Karpas-422 (cell line): ENCODE results near the gene LPP. TPM values are rescaled to one million over a fixed set of nuclear protein-coding genes. Genes with fewer than 3 reads are reported as not detected.

ENCODE experiments used
- DNase-seq: peaks from one replicate; pipeline ENCODE4 v3.0.0-alpha.2; 2015
- H2AFZ ChIP-seq: fragments of 200-600 bp; sonication (generic); 2 replicates; pipeline ENCODE4 v1.6.1; 2014; ENCODE audit warnings: antibody characterized with exemption, low read length, mixed read lengths
- H3K27ac ChIP-seq: fragments of 200-600 bp; sonication (generic); 2 replicates; pipeline ENCODE4 v1.5.1; 2014; ENCODE audit warnings: mild to moderate bottlenecking, low read length, moderate library complexity
- H3K27me3 ChIP-seq: fragments of 200-600 bp; sonication (generic); 2 replicates; pipeline ENCODE4 v1.6.1; 2014; ENCODE audit warnings: low read length, mixed read lengths
- H3K36me3 ChIP-seq: fragments of 200-600 bp; sonication (generic); 2 replicates; pipeline ENCODE4 v1.6.1; 2014; ENCODE audit warnings: low read length, mixed read lengths; ENCODE audit not compliant: insufficient read depth
- H3K4me1 ChIP-seq: fragments of 200-600 bp; sonication (generic); 2 replicates; pipeline ENCODE4 v1.6.1; 2014; ENCODE audit warnings: mild to moderate bottlenecking, low read length, mixed read lengths
- H3K4me2 ChIP-seq: fragments of 200-600 bp; sonication (generic); 2 replicates; pipeline ENCODE4 v1.6.1; 2014; ENCODE audit warnings: low read length, low read depth, mild to moderate bottlenecking; ENCODE audit not compliant: poor library complexity, severe bottlenecking
- H3K4me3 ChIP-seq: fragments of 200-600 bp; sonication (generic); 2 replicates; pipeline ENCODE4 v1.5.1; 2014; ENCODE audit warnings: mild to moderate bottlenecking, antibody characterized with exemption, low read length, mixed read lengths
- H3K79me2 ChIP-seq: fragments of 200-600 bp; sonication (generic); 2 replicates; pipeline ENCODE4 v1.6.1; 2014; ENCODE audit warnings: mild to moderate bottlenecking, low read length, mixed read lengths
- H3K9ac ChIP-seq: fragments of 200-600 bp; sonication (generic); 2 replicates; pipeline ENCODE4 v1.6.0; 2014; ENCODE audit warnings: low read length
- H3K9me2 ChIP-seq: fragments of 200-600 bp; sonication (generic), shearing (Covaris generic); replicated peaks from 2 replicates; pipeline ENCODE4 v1.6.0; 2014; ENCODE audit warnings: mild to moderate bottlenecking, low read length, moderate library complexity; ENCODE audit not compliant: insufficient read depth
- H3K9me3 ChIP-seq: fragments of 300-700, 200-600 bp; sonication (generic); 2 replicates; pipeline ENCODE4 v1.6.1; 2014; ENCODE audit warnings: low read length, mixed read lengths
- H4K20me1 ChIP-seq: fragments of 200-600 bp; sonication (generic); 2 replicates; pipeline ENCODE4 v1.6.1; 2014; ENCODE audit warnings: mild to moderate bottlenecking, antibody characterized with exemption, low read length, low read depth; ENCODE audit not compliant: insufficient read depth
- total RNA-seq: library from RNA; depleted of rRNA; stranded (reverse); fragments of >200 nt; shearing (Covaris generic); gene quantifications from 2 replicates; pipeline ENCODE4 v1.2.3, GENCODE V29; 2014; ENCODE audit warnings: low replicate concordance

The LPP gene
- total RNA-seq, 1 experiment from 2014 or later, result 88.5 TPM

DNA sequence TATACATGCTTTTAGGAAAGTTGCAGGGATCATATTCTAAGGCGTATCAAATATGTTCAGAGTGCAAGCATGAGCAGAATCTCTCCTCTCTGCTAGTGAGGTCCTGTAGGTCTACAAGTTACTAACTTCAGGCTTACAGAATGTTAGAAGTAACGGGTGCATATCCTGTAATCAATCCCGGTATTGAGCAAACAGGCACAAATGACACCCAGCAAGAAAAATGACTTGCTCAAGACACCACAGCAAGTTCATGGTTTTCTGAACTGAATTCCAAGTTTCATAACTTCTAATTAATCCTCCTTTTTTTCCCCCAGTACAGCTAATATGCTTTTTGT, 663.9 kb downstream of the LPP start:
- Histone ChIP-seq H3K9me2 (no peaks in the 10 kb centered on the region), H3K27me3 (no peaks in the 10 kb centered on the region), H3K9me3 (no peaks in the 10 kb centered on the region), H3K27ac (no peak overlapping the region), H2AFZ (no peak overlapping the region), H3K4me1 (no peaks in the 10 kb centered on the region), H3K9ac (no peak overlapping the region), H3K36me3 (no peaks in the 10 kb centered on the region), H4K20me1 (no peaks in the 10 kb centered on the region), H3K4me2 (no peak overlapping the region), H3K4me3 (no peak overlapping the region), H3K79me2 (no peaks in the 10 kb centered on the region)
- no peak for DNase-seq

DNA sequence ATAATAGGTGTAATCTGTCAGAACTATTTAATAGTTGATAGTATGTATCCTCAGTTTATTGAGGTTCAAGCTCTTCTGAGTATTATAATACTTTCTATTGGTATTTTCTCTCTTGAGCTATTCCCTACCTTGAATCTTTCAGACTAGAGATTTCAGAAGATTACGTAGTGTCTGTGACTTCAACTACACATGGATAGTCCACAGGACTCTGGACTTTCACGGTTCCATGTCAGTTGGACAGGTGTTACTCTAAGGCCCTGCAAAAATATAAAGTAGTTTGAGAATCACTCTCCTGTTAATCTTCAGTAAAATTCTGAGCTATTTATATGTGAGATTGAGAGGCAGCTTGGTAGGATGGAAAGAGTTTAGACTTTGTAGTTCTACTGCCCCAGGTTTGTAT, 664.3 kb downstream of the LPP start:
- Histone ChIP-seq H3K9me3 (no peaks in the 10 kb centered on the region), H3K4me2 (no peak overlapping the region), H3K4me3 (no peak overlapping the region), H3K27ac (no peak overlapping the region), H3K9me2 (no peaks in the 10 kb centered on the region), H3K36me3 (no peaks in the 10 kb centered on the region), H3K79me2 (no peaks in the 10 kb centered on the region), H3K9ac (no peak overlapping the region), H3K4me1 (no peaks in the 10 kb centered on the region), H2AFZ (no peak overlapping the region), H3K27me3 (no peaks in the 10 kb centered on the region), H4K20me1 (no peaks in the 10 kb centered on the region)
- no peak for DNase-seq

DNA sequence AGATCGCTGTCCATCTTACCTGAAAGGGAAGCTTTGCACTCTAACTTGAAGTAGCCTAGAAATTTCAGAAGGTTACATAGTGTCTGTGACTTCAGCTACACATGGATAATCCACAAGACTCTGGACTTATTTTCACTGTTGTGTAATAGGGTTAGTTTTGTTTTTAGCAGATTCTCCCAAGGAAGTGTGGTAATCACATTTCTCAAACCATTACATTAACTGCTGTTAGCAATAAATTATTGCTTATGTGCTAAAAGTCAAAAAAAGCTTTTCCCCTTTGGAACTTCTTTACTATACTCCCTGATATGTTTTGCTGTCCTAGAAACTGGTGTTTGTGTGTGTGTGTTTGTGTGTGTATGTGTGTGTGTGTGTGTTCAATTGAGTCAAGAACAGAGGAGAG, 666.0 kb downstream of the LPP start:
- no peak overlapping the region for H3K4me2 ChIP-seq
- H4K20me1 ChIP-seq, result no peaks in the 10 kb centered on the region
- H3K4me1 ChIP-seq, result no peaks in the 10 kb centered on the region
- H3K27me3 ChIP-seq, result no peaks in the 10 kb centered on the region
- H3K36me3 ChIP-seq, result no peaks in the 10 kb centered on the region
- no peaks in the 10 kb centered on the region for H3K9me2 ChIP-seq
- no peak overlapping the region for H2AFZ ChIP-seq
- DNase-seq, result no peak
- no peaks in the 10 kb centered on the region for H3K79me2 ChIP-seq
- no peaks in the 10 kb centered on the region for H3K9me3 ChIP-seq
- no peak overlapping the region for H3K4me3 ChIP-seq
- H3K27ac ChIP-seq, result no peak overlapping the region
- no peak overlapping the region for H3K9ac ChIP-seq

DNA sequence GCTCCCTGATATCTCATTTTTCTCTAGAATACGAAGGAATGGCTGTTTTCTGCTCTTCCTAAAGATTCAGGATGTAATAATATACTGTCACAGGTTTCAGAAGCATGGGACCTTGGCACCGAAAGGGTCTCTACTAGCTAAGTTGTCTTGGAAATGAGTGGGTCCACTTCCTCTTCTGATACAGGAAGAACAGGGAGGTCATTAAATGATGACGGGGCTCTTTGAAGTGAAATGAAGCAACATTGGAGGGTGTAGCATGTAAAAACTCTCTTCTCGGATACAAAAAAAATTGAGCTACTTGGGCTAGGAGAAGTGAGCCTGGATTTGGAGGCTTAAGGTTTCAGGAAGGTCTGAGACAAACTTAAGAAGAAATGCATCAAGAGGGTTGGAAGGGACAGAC, 668.0 kb downstream of the LPP start:
- Histone ChIP-seq H3K4me2 (no peak overlapping the region), H3K4me1 (no peaks in the 10 kb centered on the region)
- DNase-seq, result no peak

DNA sequence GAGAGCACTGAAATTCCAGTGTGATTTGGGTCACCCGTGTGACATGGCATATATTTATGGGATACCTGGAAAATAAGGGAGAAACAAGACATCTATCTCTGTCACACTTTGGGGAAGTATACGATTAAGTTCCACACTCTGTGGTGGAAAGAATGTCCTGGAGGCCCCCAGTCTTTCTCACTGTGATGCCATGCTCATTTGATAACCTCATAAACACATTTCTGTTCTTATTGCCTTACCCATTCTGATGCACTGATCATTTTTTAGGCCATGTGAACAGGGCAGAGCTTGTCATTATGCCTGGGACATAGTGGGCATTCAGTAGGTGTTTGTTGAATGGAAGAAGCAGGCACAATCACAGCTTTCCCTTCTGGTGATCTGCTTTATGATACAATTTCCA, 668.5 kb downstream of the LPP start:
- Histone ChIP-seq H3K36me3 (no peaks in the 10 kb centered on the region), H3K9me2 (no peaks in the 10 kb centered on the region), H3K9me3 (no peaks in the 10 kb centered on the region), H3K4me3 (no peak overlapping the region), H2AFZ (no peak overlapping the region), H3K27ac (no peak overlapping the region), H3K9ac (no peak overlapping the region), H3K27me3 (no peaks in the 10 kb centered on the region), H3K79me2 (no peaks in the 10 kb centered on the region), H3K4me1 (no peaks in the 10 kb centered on the region), H3K4me2 (no peak overlapping the region), H4K20me1 (no peaks in the 10 kb centered on the region)
- no peak for DNase-seq

More for the DNA sequence above, 668.0 kb downstream of the LPP start:
- Histone ChIP-seq H4K20me1 (no peaks in the 10 kb centered on the region), H2AFZ (no peak overlapping the region), H3K9me3 (no peaks in the 10 kb centered on the region), H3K9ac (no peak overlapping the region), H3K9me2 (no peaks in the 10 kb centered on the region), H3K36me3 (no peaks in the 10 kb centered on the region), H3K79me2 (no peaks in the 10 kb centered on the region), H3K4me3 (no peak overlapping the region), H3K27me3 (no peaks in the 10 kb centered on the region), H3K27ac (no peak overlapping the region)

DNA sequence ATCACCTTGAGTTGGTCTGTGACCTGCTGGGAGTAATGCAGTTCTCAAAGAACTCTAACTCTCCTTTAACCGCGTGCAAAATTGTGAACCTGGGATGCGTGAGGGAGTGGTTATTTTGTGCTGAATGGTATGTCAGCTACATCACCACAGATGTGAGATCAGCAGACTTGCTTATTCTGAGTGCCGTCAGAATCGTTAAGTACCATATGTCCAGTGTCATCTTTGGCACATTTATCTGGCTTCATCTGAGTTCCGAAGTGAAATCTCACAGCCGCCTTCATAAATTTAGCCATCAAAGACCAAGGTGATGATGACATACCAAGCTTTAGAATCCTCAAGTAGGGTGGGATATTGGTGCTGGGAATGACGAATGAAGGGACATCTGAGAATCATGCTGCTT, 670.6 kb downstream of the LPP start:
- H3K9me3 ChIP-seq, result no peaks in the 10 kb centered on the region
- no peaks in the 10 kb centered on the region for H3K36me3 ChIP-seq
- H3K27me3 ChIP-seq, result no peaks in the 10 kb centered on the region
- H3K4me2 ChIP-seq, result no peak overlapping the region
- no peak for DNase-seq
- no peaks in the 10 kb centered on the region for H3K9me2 ChIP-seq
- H4K20me1 ChIP-seq, result no peaks in the 10 kb centered on the region
- no peak overlapping the region for H2AFZ ChIP-seq
- no peak overlapping the region for H3K27ac ChIP-seq
- no peak overlapping the region for H3K4me3 ChIP-seq
- no peaks in the 10 kb centered on the region for H3K4me1 ChIP-seq
- no peaks in the 10 kb centered on the region for H3K79me2 ChIP-seq
- no peak overlapping the region for H3K9ac ChIP-seq

DNA sequence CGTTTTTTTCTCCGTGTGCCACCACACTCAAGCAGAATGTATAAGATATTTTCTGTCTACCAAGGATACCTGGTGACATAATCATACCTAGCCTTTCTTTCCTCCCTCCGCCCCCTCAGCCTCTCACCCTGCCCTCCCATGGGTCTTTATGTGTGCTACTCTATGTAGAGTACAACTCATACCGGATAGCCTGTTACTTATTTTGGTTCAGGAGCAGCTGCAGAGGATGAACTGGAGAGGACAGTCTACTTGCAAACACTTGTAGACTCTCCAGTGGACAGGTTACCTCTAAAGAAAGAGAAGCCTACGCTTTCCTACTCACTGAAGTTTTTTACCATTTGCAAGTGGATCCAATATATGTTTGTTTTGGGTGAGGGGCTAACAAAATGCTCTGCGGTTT, 671.9 kb downstream of the LPP start:
- no peak overlapping the region for H3K27ac ChIP-seq
- H3K9me3 ChIP-seq, result no peaks in the 10 kb centered on the region
- H3K36me3 ChIP-seq, result no peaks in the 10 kb centered on the region
- no peaks in the 10 kb centered on the region for H3K4me1 ChIP-seq
- H4K20me1 ChIP-seq, result no peaks in the 10 kb centered on the region
- H3K27me3 ChIP-seq, result no peaks in the 10 kb centered on the region
- no peak overlapping the region for H3K4me3 ChIP-seq
- H3K9me2 ChIP-seq, result no peaks in the 10 kb centered on the region
- no peak for DNase-seq
- no peak overlapping the region for H2AFZ ChIP-seq
- no peak overlapping the region for H3K4me2 ChIP-seq
- no peak overlapping the region for H3K9ac ChIP-seq
- no peaks in the 10 kb centered on the region for H3K79me2 ChIP-seq

DNA sequence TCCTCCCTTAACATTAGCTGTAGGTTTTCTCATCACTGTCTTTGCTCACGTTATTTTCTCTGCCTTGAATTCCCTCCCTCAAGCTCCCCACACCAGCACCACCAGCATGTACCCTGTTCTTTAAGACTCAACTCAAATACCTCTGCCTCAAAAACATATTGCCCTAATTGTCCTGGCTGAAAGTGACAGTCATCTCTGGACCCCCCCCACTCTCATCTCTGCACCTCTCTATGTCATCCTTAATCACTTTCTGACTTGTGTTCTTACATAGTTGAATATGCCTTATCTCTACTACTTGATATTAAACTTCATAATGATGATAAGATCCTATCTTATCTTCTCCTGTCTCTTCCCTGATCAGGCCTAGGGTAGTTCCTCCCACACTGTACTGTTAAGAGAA, 672.6 kb downstream of the LPP start:
- H3K27ac ChIP-seq, result no peak overlapping the region
- no peak overlapping the region for H3K4me3 ChIP-seq
- no peaks in the 10 kb centered on the region for H3K4me1 ChIP-seq
- H3K9me3 ChIP-seq, result no peaks in the 10 kb centered on the region
- no peaks in the 10 kb centered on the region for H3K9me2 ChIP-seq
- H3K27me3 ChIP-seq, result no peaks in the 10 kb centered on the region
- no peak overlapping the region for H2AFZ ChIP-seq
- H3K36me3 ChIP-seq, result no peaks in the 10 kb centered on the region
- no peak for DNase-seq
- no peaks in the 10 kb centered on the region for H3K79me2 ChIP-seq
- H3K4me2 ChIP-seq, result no peak overlapping the region
- no peak overlapping the region for H3K9ac ChIP-seq
- H4K20me1 ChIP-seq, result no peaks in the 10 kb centered on the region

DNA sequence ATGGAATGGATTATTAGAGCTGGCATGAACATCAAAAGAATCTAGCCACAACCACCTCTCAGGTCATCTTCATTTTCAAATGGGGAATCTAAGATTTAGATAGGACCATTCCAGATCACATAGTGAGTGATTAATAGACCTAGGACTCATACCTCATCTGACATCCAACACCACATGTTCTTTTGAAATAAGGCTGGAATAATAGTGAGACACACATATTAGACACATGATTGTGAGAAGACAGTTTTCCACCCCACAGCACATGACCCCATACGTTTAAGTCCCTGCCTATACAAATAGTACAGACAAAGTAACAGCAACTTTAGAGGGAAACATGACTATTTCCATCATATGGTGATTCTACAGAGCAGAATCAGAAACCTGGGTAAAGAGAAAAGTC, 673.1 kb downstream of the LPP start:
- no peaks in the 10 kb centered on the region for H3K9me2 ChIP-seq
- no peak overlapping the region for H3K27ac ChIP-seq
- no peak overlapping the region for H2AFZ ChIP-seq
- no peak overlapping the region for H3K4me3 ChIP-seq
- no peaks in the 10 kb centered on the region for H3K27me3 ChIP-seq
- H3K9ac ChIP-seq, result no peak overlapping the region
- no peaks in the 10 kb centered on the region for H3K36me3 ChIP-seq
- no peaks in the 10 kb centered on the region for H3K9me3 ChIP-seq
- no peaks in the 10 kb centered on the region for H3K4me1 ChIP-seq
- H3K4me2 ChIP-seq, result no peak overlapping the region
- H3K79me2 ChIP-seq, result no peaks in the 10 kb centered on the region
- no peaks in the 10 kb centered on the region for H4K20me1 ChIP-seq
- DNase-seq, result no peak
